GM12864 (cell line): ENCODE results near the gene SH2B3.

Experiments
- DNase-seq: peaks from one replicate; pipeline ENCODE4 v3.0.0-alpha.2; 2011; ENCODE audit warnings: low read depth
- H3K4me3 ChIP-seq: 2 replicates; pipeline ENCODE4 v1.5.1; 2011; ENCODE audit warnings: mild to moderate bottlenecking, low read depth, low read length, control low read depth
- CTCF ChIP-seq: IDR thresholded peaks from 2 replicates; pipeline ENCODE4 v1.5.1; 2011; ENCODE audit warnings: low read depth, mild to moderate bottlenecking, moderate library complexity, low read length, control low read depth, inconsistent platforms; ENCODE audit errors: missing control alignments

Gene SH2B3

GRCh38 chr12:111424793-111425251, 19.1 kb downstream of the SH2B3 start:
- TF ChIP-seq CTCF = peak; percentile 17
- H3K4me3 ChIP-seq = no peak overlapping the region
- no peak for DNase-seq

- no peak for DNase-seq
- no peak overlapping the region for H3K4me3 ChIP-seq
- TF ChIP-seq CTCF = no peak
Measured at GRCh38 chr12:111425655-111426054, 19.9 kb downstream of the SH2B3 start.

GRCh38 chr12:111426344-111427185, 20.8 kb downstream of the SH2B3 start:
- TF ChIP-seq CTCF = no peak
- no peak for DNase-seq
- H3K4me3 ChIP-seq = no peak overlapping the region

- TF ChIP-seq CTCF = no peak
- no peak overlapping the region for H3K4me3 ChIP-seq
- no peak for DNase-seq
Measured at GRCh38 chr12:111427417-111428074, 21.8 kb downstream of the SH2B3 start.

GRCh38 chr12:111428081-111428727, 22.5 kb downstream of the SH2B3 start:
- H3K4me3 ChIP-seq = peak overlapping the region; percentile 17
- no peak for TF ChIP-seq CTCF
- no peak for DNase-seq

GRCh38 chr12:111428728-111429175, 23.0 kb downstream of the SH2B3 start:
- no peak for DNase-seq
- H3K4me3 ChIP-seq = peak overlapping the region; percentile 17
- no peak for TF ChIP-seq CTCF
